ENCODE results near the gene ATG10.

The ATG10 gene

GRCh38 chr5:82165740-82166530 lies 194.1 kb downstream of the ATG10 start:
- DNase-seq (ENCODE audit: low spot score) = no peak

- no peak for DNase-seq (ENCODE audit: low spot score)
Measured at GRCh38 chr5:82167372-82167935, 195.6 kb downstream of the ATG10 start.

GRCh38 chr5:82168294-82168693 lies 196.5 kb downstream of the ATG10 start:
- no peak for DNase-seq (ENCODE audit: low spot score)

GRCh38 chr5:82169892-82170291 lies 198.1 kb downstream of the ATG10 start:
- no peak for DNase-seq (ENCODE audit: low spot score)

- DNase-seq (ENCODE audit: low spot score) = peak; percentile 46
Measured at GRCh38 chr5:82174128-82174918, 202.5 kb downstream of the ATG10 start.

- no peak for DNase-seq (ENCODE audit: low spot score)
Measured at GRCh38 chr5:82174919-82175219, 203.0 kb downstream of the ATG10 start.

- DNase-seq (ENCODE audit: low spot score) = no peak
Measured at GRCh38 chr5:82176115-82176814, 204.4 kb downstream of the ATG10 start.

GRCh38 chr5:82178378-82178777 lies 206.6 kb downstream of the ATG10 start:
- no peak for DNase-seq (ENCODE audit: low spot score)

GRCh38 chr5:82182662-82183061 lies 210.8 kb downstream of the ATG10 start:
- no peak for DNase-seq (ENCODE audit: low spot score)

- no peak for DNase-seq (ENCODE audit: low spot score)
Measured at GRCh38 chr5:82183828-82184227, 212.0 kb downstream of the ATG10 start.

GRCh38 chr5:82185851-82186250 lies 214.0 kb downstream of the ATG10 start:
- no peak for DNase-seq (ENCODE audit: low spot score)

- no peak for DNase-seq (ENCODE audit: low spot score)
Measured at GRCh38 chr5:82197550-82197949, 225.7 kb downstream of the ATG10 start.

- no peak for DNase-seq (ENCODE audit: low spot score)
Measured at GRCh38 chr5:82204567-82204966, 232.7 kb downstream of the ATG10 start.

- no peak for DNase-seq (ENCODE audit: low spot score)
Measured at GRCh38 chr5:82205005-82205404, 233.2 kb downstream of the ATG10 start.

GRCh38 chr5:82208371-82208770 lies 236.5 kb downstream of the ATG10 start:
- DNase-seq (ENCODE audit: low spot score) = no peak

- DNase-seq (ENCODE audit: low spot score) = no peak
Measured at GRCh38 chr5:82211855-82212572, 240.2 kb downstream of the ATG10 start.

- DNase-seq (ENCODE audit: low spot score) = no peak
Measured at GRCh38 chr5:82217917-82218316, 246.1 kb downstream of the ATG10 start.

- no peak for DNase-seq (ENCODE audit: low spot score)
Measured at GRCh38 chr5:82218374-82219156, 246.7 kb downstream of the ATG10 start.

GRCh38 chr5:82221020-82221419 lies 249.2 kb downstream of the ATG10 start:
- no peak for DNase-seq (ENCODE audit: low spot score)

GRCh38 chr5:82222597-82223574 lies 251.1 kb downstream of the ATG10 start:
- DNase-seq (ENCODE audit: low spot score) = no peak

Measured in hematopoietic multipotent progenitor cell treated with erythropoietin and hydrocortisone succinate and interleukin-3 and kit ligand, for 17 days (in vitro differentiated cells).